Measurements from ENCODE around the gene HP. TPM values are rescaled to one million over a fixed set of nuclear protein-coding genes. Genes with fewer than 3 reads are reported as not detected.

Gene HP
- total and polyA plus RNA-seq, 2 of the 8 experiments (the other 6 are each of a cell fraction or from before 2014, with no cell fraction given): not detected

- TF ChIP-seq, protein P1, sequence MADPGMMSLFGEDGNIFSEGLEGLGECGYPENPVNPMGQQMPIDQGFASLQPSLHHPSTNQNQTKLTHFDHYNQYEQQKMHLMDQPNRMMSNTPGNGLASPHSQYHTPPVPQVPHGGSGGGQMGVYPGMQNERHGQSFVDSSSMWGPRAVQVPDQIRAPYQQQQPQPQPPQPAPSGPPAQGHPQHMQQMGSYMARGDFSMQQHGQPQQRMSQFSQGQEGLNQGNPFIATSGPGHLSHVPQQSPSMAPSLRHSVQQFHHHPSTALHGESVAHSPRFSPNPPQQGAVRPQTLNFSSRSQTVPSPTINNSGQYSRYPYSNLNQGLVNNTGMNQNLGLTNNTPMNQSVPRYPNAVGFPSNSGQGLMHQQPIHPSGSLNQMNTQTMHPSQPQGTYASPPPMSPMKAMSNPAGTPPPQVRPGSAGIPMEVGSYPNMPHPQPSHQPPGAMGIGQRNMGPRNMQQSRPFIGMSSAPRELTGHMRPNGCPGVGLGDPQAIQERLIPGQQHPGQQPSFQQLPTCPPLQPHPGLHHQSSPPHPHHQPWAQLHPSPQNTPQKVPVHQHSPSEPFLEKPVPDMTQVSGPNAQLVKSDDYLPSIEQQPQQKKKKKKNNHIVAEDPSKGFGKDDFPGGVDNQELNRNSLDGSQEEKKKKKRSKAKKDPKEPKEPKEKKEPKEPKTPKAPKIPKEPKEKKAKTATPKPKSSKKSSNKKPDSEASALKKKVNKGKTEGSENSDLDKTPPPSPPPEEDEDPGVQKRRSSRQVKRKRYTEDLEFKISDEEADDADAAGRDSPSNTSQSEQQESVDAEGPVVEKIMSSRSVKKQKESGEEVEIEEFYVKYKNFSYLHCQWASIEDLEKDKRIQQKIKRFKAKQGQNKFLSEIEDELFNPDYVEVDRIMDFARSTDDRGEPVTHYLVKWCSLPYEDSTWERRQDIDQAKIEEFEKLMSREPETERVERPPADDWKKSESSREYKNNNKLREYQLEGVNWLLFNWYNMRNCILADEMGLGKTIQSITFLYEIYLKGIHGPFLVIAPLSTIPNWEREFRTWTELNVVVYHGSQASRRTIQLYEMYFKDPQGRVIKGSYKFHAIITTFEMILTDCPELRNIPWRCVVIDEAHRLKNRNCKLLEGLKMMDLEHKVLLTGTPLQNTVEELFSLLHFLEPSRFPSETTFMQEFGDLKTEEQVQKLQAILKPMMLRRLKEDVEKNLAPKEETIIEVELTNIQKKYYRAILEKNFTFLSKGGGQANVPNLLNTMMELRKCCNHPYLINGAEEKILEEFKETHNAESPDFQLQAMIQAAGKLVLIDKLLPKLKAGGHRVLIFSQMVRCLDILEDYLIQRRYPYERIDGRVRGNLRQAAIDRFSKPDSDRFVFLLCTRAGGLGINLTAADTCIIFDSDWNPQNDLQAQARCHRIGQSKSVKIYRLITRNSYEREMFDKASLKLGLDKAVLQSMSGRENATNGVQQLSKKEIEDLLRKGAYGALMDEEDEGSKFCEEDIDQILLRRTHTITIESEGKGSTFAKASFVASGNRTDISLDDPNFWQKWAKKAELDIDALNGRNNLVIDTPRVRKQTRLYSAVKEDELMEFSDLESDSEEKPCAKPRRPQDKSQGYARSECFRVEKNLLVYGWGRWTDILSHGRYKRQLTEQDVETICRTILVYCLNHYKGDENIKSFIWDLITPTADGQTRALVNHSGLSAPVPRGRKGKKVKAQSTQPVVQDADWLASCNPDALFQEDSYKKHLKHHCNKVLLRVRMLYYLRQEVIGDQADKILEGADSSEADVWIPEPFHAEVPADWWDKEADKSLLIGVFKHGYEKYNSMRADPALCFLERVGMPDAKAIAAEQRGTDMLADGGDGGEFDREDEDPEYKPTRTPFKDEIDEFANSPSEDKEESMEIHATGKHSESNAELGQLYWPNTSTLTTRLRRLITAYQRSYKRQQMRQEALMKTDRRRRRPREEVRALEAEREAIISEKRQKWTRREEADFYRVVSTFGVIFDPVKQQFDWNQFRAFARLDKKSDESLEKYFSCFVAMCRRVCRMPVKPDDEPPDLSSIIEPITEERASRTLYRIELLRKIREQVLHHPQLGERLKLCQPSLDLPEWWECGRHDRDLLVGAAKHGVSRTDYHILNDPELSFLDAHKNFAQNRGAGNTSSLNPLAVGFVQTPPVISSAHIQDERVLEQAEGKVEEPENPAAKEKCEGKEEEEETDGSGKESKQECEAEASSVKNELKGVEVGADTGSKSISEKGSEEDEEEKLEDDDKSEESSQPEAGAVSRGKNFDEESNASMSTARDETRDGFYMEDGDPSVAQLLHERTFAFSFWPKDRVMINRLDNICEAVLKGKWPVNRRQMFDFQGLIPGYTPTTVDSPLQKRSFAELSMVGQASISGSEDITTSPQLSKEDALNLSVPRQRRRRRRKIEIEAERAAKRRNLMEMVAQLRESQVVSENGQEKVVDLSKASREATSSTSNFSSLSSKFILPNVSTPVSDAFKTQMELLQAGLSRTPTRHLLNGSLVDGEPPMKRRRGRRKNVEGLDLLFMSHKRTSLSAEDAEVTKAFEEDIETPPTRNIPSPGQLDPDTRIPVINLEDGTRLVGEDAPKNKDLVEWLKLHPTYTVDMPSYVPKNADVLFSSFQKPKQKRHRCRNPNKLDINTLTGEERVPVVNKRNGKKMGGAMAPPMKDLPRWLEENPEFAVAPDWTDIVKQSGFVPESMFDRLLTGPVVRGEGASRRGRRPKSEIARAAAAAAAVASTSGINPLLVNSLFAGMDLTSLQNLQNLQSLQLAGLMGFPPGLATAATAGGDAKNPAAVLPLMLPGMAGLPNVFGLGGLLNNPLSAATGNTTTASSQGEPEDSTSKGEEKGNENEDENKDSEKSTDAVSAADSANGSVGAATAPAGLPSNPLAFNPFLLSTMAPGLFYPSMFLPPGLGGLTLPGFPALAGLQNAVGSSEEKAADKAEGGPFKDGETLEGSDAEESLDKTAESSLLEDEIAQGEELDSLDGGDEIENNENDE (IDR thresholded peaks at IDR 0.05; ENCODE audit: insufficient replicate concordance, low read length): no peak
Observed at GRCh38 chr16:72022127-72022526, 32.2 kb upstream of the HP start (continued).

All from H1 (cell line).